CD4-positive, alpha-beta T cell (primary cell): ENCODE measurements around the gene CHRM5. TPM values are rescaled to one million over a fixed set of nuclear protein-coding genes. Genes with fewer than 3 reads are reported as not detected.
A peak's percentile ranks its signal among the peaks of the same experiment; 100 is the strongest.

Experiments
- ATAC-seq: fragments of 200-7000 bp; cut with Tn5 transposase; one replicate; pipeline ENCODE4 v1.10.0; 2022; ENCODE audit warnings: mild to moderate bottlenecking; ENCODE audit not compliant: poor library complexity
- CTCF ChIA-PET: fragments of 350-600 bp; sonication (Branson Sonifier 250); formaldehyde crosslinking; loops from one replicate; lab custom pipeline; 2021; ENCODE audit warnings: antibody characterized with exemption, inconsistent platforms; lab: Charles Lee
- POLR2A ChIA-PET: fragments of 350-600 bp; sonication (Branson Sonifier 250); formaldehyde crosslinking; loops from one replicate; lab custom pipeline; 2021; ENCODE audit warnings: antibody characterized with exemption, inconsistent platforms; lab: Charles Lee
- DNase-seq, 14 experiments: peaks; one replicate each; pipeline ENCODE4 v3.0.0-alpha.2; 2013 to 2020; ENCODE audit warnings: mixed read lengths in 2 of 14
- H3K27ac ChIP-seq, 2 donors: one replicate each; pipeline versions ENCODE4 v1.5.1 to v1.7.0; 2013; ENCODE audit warnings: low read length in 2 of 2, low read depth in 1 of 2, mild to moderate bottlenecking in 1 of 2
- H3K27me3 ChIP-seq, 2 experiments: 1 replicate in 1 of 2; 2 replicates in 1 of 2; pipeline versions ENCODE4 v1.6.1 to v1.7.0; 2013; ENCODE audit warnings: low read length in 2 of 2, control low read depth in 1 of 2, mild to moderate bottlenecking in 1 of 2, moderate library complexity in 1 of 2; ENCODE audit not compliant: insufficient read depth in 2 of 2, control insufficient read depth in 1 of 2
- H3K36me3 ChIP-seq: one replicate; pipeline ENCODE4 v1.6.1; 2013; ENCODE audit warnings: low read length, control low read depth; ENCODE audit not compliant: insufficient read depth
- H3K4me1 ChIP-seq: one replicate; pipeline ENCODE4 v1.6.1; 2013; ENCODE audit warnings: low read length, control low read depth; ENCODE audit not compliant: insufficient read depth
- H3K4me3 ChIP-seq: one replicate; pipeline ENCODE4 v1.5.1; 2013; ENCODE audit warnings: mild to moderate bottlenecking, low read length, moderate library complexity
- H3K9me3 ChIP-seq, 2 experiments: 1 replicate in 1 of 2; 2 replicates in 1 of 2; pipeline versions ENCODE4 v1.6.1 to v1.7.0; 2013; ENCODE audit warnings: low read length in 2 of 2, mild to moderate bottlenecking in 2 of 2, control low read depth in 1 of 2, moderate library complexity in 1 of 2; ENCODE audit not compliant: control insufficient read depth in 1 of 2, insufficient read depth in 1 of 2
- H3K27ac Mint-ChIP-seq: one replicate; pipeline ENCODE4 v1.8.0; 2020; ENCODE audit warnings: mixed read lengths
- H3K27me3 Mint-ChIP-seq: one replicate; pipeline ENCODE4 v1.8.0; 2021; ENCODE audit warnings: mixed read lengths
- H3K36me3 Mint-ChIP-seq: one replicate; pipeline ENCODE4 v1.8.0; 2021; ENCODE audit warnings: low read depth, mixed read lengths
- H3K4me1 Mint-ChIP-seq: one replicate; pipeline ENCODE4 v1.8.0; 2021; ENCODE audit warnings: low read depth, mixed read lengths
- H3K4me3 Mint-ChIP-seq: one replicate; pipeline ENCODE4 v1.8.0; 2020; ENCODE audit warnings: mild to moderate bottlenecking, mixed read lengths
- H3K9me3 Mint-ChIP-seq: one replicate; pipeline ENCODE4 v1.8.0; 2020; ENCODE audit warnings: mixed read lengths
- intact Hi-C, 2 experiments: fragments of 100-400 bp; cut with DNase I in 1 of 2; cut with micrococcal nuclease in 1 of 2; formaldehyde crosslinking; loops; one replicate each; pipeline versions ENCODE4 v1.15.1 to v1.9.0; 2023 to 2025; cut with DNase I, micrococcal nuclease
- total RNA-seq, 174 experiments: library from RNA in 2 of 174; stranded (reverse) in 2 of 174; gene quantifications; one replicate each; pipeline ENCODE4 v1.2.3 and lab custom pipeline; 2021 to 2026
- TF ChIP-seq, protein P1 (sequence below): fragments of 200-600 bp; IDR thresholded peaks from one replicate; pipeline ENCODE4 v1.8.0; 2022; ENCODE audit warnings: antibody characterized with exemption, mild to moderate bottlenecking

Gene CHRM5
- total RNA-seq, 2 experiments from 2014 or later: not detected

- Mint-ChIP-seq H3K4me1 (no peaks in the 10 kb centered on the region), H3K27me3 (no peaks in the 10 kb centered on the region), H3K4me3 (no peak overlapping the region), H3K36me3 (no peaks in the 10 kb centered on the region), H3K27ac (no peak overlapping the region), H3K9me3 (no peaks in the 10 kb centered on the region)
- no peak for ATAC-seq
- Histone ChIP-seq H3K27me3 (no peaks in the 10 kb centered on the region), H3K27ac (no peak overlapping the region), H3K9me3 (no peaks in the 10 kb centered on the region), H3K4me3 (no peak overlapping the region), H3K36me3 (no peaks in the 10 kb centered on the region), H3K4me1 (no peaks in the 10 kb centered on the region)
- TF ChIP-seq, protein P1, sequence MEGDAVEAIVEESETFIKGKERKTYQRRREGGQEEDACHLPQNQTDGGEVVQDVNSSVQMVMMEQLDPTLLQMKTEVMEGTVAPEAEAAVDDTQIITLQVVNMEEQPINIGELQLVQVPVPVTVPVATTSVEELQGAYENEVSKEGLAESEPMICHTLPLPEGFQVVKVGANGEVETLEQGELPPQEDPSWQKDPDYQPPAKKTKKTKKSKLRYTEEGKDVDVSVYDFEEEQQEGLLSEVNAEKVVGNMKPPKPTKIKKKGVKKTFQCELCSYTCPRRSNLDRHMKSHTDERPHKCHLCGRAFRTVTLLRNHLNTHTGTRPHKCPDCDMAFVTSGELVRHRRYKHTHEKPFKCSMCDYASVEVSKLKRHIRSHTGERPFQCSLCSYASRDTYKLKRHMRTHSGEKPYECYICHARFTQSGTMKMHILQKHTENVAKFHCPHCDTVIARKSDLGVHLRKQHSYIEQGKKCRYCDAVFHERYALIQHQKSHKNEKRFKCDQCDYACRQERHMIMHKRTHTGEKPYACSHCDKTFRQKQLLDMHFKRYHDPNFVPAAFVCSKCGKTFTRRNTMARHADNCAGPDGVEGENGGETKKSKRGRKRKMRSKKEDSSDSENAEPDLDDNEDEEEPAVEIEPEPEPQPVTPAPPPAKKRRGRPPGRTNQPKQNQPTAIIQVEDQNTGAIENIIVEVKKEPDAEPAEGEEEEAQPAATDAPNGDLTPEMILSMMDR: no peak
- POLR2A ChIA-PET: no interaction called here
- CTCF ChIA-PET: no interaction called here
- intact Hi-C loops: no loop called here
- peak in 2 of 14 experiments; percentile 3 to 7 for DNase-seq
Observed at GRCh38 chr15:33963831-33964664, 4.2 kb upstream of the CHRM5 start.

GRCh38 chr15:33964665-33965040, 3.6 kb upstream of the CHRM5 start:
- ChIA-PET CTCF (no interaction called here), POLR2A (no interaction called here)
- Mint-ChIP-seq H3K9me3 (no peaks in the 10 kb centered on the region), H3K4me1 (no peaks in the 10 kb centered on the region), H3K36me3 (no peaks in the 10 kb centered on the region), H3K4me3 (no peak overlapping the region), H3K27ac (no peak overlapping the region), H3K27me3 (no peaks in the 10 kb centered on the region)
- no peaks in the 10 kb centered on the region for H3K4me1 ChIP-seq
- H3K27ac ChIP-seq: no peak overlapping the region
- ATAC-seq: no peak
- no peaks in the 10 kb centered on the region for H3K27me3 ChIP-seq
- no peaks in the 10 kb centered on the region for H3K9me3 ChIP-seq
- intact Hi-C loops: no loop called here
- no peaks in the 10 kb centered on the region for H3K36me3 ChIP-seq
- H3K4me3 ChIP-seq: no peak overlapping the region
- DNase-seq: no peak
- TF ChIP-seq, protein P1: no peak

DNA sequence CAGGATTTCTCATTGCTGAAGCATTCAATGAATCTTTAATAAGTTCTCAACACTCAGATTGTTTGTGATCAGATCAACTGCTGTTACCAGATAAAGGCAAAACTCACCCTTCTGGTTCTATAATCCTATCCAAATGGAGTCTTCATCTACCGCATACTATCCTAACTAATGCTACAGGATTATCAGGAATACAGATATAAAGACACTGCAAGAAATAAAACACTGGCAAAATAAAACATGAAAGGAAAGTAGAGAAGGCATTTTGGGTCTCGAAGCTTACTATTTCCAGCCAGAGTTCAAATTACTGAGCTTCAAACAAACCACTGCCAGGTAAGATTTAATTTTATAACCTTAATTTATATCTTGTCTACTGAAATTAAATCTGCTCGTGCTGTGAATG, 524 bp downstream of the CHRM5 start:
- Mint-ChIP-seq H3K9me3 (no peaks in the 10 kb centered on the region), H3K27me3 (no peaks in the 10 kb centered on the region), H3K4me3 (no peak overlapping the region), H3K36me3 (no peaks in the 10 kb centered on the region), H3K4me1 (no peaks in the 10 kb centered on the region), H3K27ac (no peak overlapping the region)
- DNase-seq (no peak), ATAC-seq (no peak)
- POLR2A ChIA-PET: interaction anchor here (0.8 kb wide), 1 partner anchor 34 kb away, joined by 3 read pairs; no protein-coding TSS in a partner anchor
- H3K36me3 ChIP-seq: no peaks in the 10 kb centered on the region
- H3K4me3 ChIP-seq: no peak overlapping the region
- H3K27me3 ChIP-seq: no peaks in the 10 kb centered on the region
- intact Hi-C loops: no loop called here
- H3K9me3 ChIP-seq: no peaks in the 10 kb centered on the region
- no peaks in the 10 kb centered on the region for H3K4me1 ChIP-seq
- no peak overlapping the region for H3K27ac ChIP-seq
- CTCF ChIA-PET: no interaction called here
- TF ChIP-seq, protein P1: no peak
